Measurements from ENCODE around the gene DCAF6.

DCAF6 gene

DNA sequence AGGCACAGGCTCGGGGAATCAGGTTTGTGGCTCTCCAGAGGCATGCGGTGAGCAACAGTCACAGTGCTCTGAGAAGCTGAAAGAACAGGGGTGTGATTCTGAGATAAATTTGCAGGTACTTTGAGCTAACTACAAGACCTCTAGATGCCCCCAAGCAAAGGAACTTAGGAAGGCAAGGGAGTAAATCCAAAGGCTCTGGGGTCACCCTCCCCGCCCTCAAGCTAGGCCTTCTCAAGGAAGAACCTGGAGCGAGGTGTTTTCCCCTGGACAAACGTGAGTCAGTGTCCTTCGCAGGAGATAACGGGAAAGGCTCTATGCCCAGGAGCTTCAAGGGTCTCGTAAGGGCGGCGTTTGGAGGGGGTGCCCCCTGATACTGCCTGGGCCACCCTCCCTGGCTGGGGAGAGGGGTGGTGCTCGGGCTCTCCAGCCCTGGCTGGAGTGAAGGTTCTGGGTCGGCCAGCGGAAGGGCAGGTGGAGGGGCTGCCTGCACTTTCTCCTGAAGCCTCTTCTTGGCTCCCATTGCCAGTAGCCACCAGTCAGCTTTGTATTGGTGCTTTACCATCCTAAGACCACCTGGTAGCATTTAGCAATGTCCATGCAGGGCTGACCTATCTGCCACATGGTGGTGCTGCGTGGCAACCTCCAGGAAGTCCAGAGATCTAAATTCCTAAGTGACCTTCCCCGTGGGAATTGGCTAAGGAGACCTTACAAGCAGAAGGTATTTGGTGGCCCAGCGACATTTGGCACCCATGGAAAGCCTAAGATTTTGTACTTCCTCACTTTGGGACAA, 156.3 kb downstream of the DCAF6 start:
- no peaks in the 10 kb centered on the region for H3K4me1 ChIP-seq (ENCODE audit: insufficient read depth, low read length)

DNA sequence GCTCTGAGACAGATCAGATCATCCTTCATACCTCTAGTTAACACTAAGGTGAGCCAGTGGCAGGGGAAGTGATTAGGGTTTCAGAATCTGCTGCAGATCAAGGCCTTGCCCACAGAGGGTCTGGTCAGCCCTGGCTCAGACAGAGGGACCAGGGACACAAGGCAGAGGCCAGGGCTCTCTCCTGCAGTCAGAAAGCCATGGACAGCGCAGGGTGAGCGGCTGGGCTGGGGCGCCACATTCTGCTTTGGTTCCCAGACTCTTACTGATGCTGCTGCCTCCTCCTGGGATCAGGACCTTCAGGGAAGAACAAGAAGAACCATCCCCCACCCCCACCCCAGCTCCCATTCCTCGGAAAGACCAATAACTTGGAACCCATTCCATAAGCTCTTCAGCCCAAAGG, 157.1 kb downstream of the DCAF6 start:
- H3K79me2 ChIP-seq (ENCODE audit: insufficient read depth, low read length), result no peaks in the 10 kb centered on the region

More for the DNA sequence above, 156.3 kb downstream of the DCAF6 start:
- Histone ChIP-seq H3K79me2 (ENCODE audit: insufficient read depth, low read length) (no peaks in the 10 kb centered on the region), H3K27ac (ENCODE audit: low read length) (no peak overlapping the region), H3K4me3 (ENCODE audit: low read depth in 1 of 2, low read length in 2 of 2) (no peak overlapping the region), H3K4me2 (ENCODE audit: insufficient read depth, low read length) (no peak overlapping the region), H3K36me3 (ENCODE audit: insufficient read depth, low read length) (peaks cover 13% of the 10 kb centered on the region; the same call in 1 of the 2 replicates), H2AFZ (ENCODE audit: low read depth, low read length) (no peak overlapping the region), H3K27me3 (ENCODE audit: insufficient read depth, low read length, poor library complexity) (no peaks in the 10 kb centered on the region), H3K9me3 (ENCODE audit: insufficient read depth, low read length, severe bottlenecking) (no peaks in the 10 kb centered on the region), H3K9ac (ENCODE audit: low read depth, low read length) (no peak overlapping the region), H4K20me1 (ENCODE audit: insufficient read depth, low read length) (no peaks in the 10 kb centered on the region)
- ATAC-seq (ENCODE audit: insufficient read depth, low read depth) (no peak), DNase-seq (no peak)
- TF ChIP-seq, protein P1, sequence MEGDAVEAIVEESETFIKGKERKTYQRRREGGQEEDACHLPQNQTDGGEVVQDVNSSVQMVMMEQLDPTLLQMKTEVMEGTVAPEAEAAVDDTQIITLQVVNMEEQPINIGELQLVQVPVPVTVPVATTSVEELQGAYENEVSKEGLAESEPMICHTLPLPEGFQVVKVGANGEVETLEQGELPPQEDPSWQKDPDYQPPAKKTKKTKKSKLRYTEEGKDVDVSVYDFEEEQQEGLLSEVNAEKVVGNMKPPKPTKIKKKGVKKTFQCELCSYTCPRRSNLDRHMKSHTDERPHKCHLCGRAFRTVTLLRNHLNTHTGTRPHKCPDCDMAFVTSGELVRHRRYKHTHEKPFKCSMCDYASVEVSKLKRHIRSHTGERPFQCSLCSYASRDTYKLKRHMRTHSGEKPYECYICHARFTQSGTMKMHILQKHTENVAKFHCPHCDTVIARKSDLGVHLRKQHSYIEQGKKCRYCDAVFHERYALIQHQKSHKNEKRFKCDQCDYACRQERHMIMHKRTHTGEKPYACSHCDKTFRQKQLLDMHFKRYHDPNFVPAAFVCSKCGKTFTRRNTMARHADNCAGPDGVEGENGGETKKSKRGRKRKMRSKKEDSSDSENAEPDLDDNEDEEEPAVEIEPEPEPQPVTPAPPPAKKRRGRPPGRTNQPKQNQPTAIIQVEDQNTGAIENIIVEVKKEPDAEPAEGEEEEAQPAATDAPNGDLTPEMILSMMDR (IDR thresholded peaks at IDR 0.05; ENCODE audit: borderline replicate concordance, extremely low read depth, low read length, poor library complexity, severe bottlenecking), result peak; percentile 9
- TF ChIP-seq EZH2 (IDR thresholded peaks at IDR 0.05; ENCODE audit: borderline replicate concordance, low read depth, low read length, severe bottlenecking), result no peak

DNA sequence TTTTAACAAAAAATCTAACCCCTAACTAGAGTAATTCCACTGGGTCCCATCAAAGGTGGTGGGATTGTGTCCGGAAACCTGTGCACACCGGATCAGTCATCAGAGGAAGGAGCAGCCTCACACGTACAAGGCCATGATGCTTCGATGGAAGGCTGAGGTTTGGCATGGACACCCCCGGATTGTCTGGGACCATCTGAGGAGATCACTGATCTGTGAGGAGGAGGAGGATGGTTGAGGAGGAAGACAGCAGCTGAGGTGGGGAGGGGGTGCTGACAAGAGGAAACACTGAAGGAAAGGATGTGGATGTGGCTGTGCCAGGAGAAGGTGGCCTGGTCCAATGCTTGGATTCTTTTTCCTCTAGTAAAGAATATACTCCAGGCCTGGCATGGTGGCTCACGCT, 159.0 kb downstream of the DCAF6 start:
- no peak overlapping the region for H3K27ac ChIP-seq (ENCODE audit: low read length)
- peaks cover 25% of the 10 kb centered on the region; the same call in 1 of the 2 replicates for H3K36me3 ChIP-seq (ENCODE audit: insufficient read depth, low read length)
- H3K9me3 ChIP-seq (ENCODE audit: insufficient read depth, low read length, severe bottlenecking), result no peaks in the 10 kb centered on the region
- ATAC-seq (ENCODE audit: insufficient read depth, low read depth), result no peak
- H4K20me1 ChIP-seq (ENCODE audit: insufficient read depth, low read length), result 0 out of 2 replicates have a peak, but pooled peaks cover 3% of the 10 kb centered on the region
- H3K4me2 ChIP-seq (ENCODE audit: insufficient read depth, low read length), result no peak overlapping the region
- DNase-seq, result no peak
- H3K9ac ChIP-seq (ENCODE audit: low read depth, low read length), result no peak overlapping the region
- no peak overlapping the region for H3K4me3 ChIP-seq (ENCODE audit: low read depth in 1 of 2, low read length in 2 of 2)
- no peaks in the 10 kb centered on the region for H3K4me1 ChIP-seq (ENCODE audit: insufficient read depth, low read length)
- no peak overlapping the region for H2AFZ ChIP-seq (ENCODE audit: low read depth, low read length)
- TF ChIP-seq, protein P1 (IDR thresholded peaks at IDR 0.05; ENCODE audit: borderline replicate concordance, extremely low read depth, low read length, poor library complexity, severe bottlenecking), result no peak
- TF ChIP-seq EZH2 (IDR thresholded peaks at IDR 0.05; ENCODE audit: borderline replicate concordance, low read depth, low read length, severe bottlenecking), result no peak
- H3K27me3 ChIP-seq (ENCODE audit: insufficient read depth, low read length, poor library complexity), result no peaks in the 10 kb centered on the region
- H3K79me2 ChIP-seq (ENCODE audit: insufficient read depth, low read length), result no peaks in the 10 kb centered on the region

More for the DNA sequence above, 157.1 kb downstream of the DCAF6 start:
- no peaks in the 10 kb centered on the region for H3K4me1 ChIP-seq (ENCODE audit: insufficient read depth, low read length)
- peaks cover 17% of the 10 kb centered on the region; the same call in 1 of the 2 replicates for H3K36me3 ChIP-seq (ENCODE audit: insufficient read depth, low read length)
- no peak overlapping the region for H2AFZ ChIP-seq (ENCODE audit: low read depth, low read length)
- no peak overlapping the region for H3K4me2 ChIP-seq (ENCODE audit: insufficient read depth, low read length)
- ATAC-seq (ENCODE audit: insufficient read depth, low read depth), result no peak
- H4K20me1 ChIP-seq (ENCODE audit: insufficient read depth, low read length), result 0 out of 2 replicates have a peak, but pooled peaks cover under 1% of the 10 kb centered on the region
- H3K27me3 ChIP-seq (ENCODE audit: insufficient read depth, low read length, poor library complexity), result no peaks in the 10 kb centered on the region
- no peak overlapping the region for H3K4me3 ChIP-seq (ENCODE audit: low read depth in 1 of 2, low read length in 2 of 2)
- H3K27ac ChIP-seq (ENCODE audit: low read length), result no peak overlapping the region
- no peaks in the 10 kb centered on the region for H3K9me3 ChIP-seq (ENCODE audit: insufficient read depth, low read length, severe bottlenecking)
- H3K9ac ChIP-seq (ENCODE audit: low read depth, low read length), result no peak overlapping the region
- DNase-seq, result no peak
- TF ChIP-seq EZH2 (IDR thresholded peaks at IDR 0.05; ENCODE audit: borderline replicate concordance, low read depth, low read length, severe bottlenecking), result no peak
- TF ChIP-seq, protein P1 (IDR thresholded peaks at IDR 0.05; ENCODE audit: borderline replicate concordance, extremely low read depth, low read length, poor library complexity, severe bottlenecking), result no peak
